ENCODE results near the gene RNASEL. TPM values are rescaled to one million over a fixed set of nuclear protein-coding genes. Genes with fewer than 3 reads are reported as not detected.

The RNASEL gene
- total and polyA plus RNA-seq, 9 of the 15 experiments (the other 6 are each of a cell fraction or from before 2014, with no cell fraction given), result 4.3 to 11.1 (median 7.2) TPM

DNA sequence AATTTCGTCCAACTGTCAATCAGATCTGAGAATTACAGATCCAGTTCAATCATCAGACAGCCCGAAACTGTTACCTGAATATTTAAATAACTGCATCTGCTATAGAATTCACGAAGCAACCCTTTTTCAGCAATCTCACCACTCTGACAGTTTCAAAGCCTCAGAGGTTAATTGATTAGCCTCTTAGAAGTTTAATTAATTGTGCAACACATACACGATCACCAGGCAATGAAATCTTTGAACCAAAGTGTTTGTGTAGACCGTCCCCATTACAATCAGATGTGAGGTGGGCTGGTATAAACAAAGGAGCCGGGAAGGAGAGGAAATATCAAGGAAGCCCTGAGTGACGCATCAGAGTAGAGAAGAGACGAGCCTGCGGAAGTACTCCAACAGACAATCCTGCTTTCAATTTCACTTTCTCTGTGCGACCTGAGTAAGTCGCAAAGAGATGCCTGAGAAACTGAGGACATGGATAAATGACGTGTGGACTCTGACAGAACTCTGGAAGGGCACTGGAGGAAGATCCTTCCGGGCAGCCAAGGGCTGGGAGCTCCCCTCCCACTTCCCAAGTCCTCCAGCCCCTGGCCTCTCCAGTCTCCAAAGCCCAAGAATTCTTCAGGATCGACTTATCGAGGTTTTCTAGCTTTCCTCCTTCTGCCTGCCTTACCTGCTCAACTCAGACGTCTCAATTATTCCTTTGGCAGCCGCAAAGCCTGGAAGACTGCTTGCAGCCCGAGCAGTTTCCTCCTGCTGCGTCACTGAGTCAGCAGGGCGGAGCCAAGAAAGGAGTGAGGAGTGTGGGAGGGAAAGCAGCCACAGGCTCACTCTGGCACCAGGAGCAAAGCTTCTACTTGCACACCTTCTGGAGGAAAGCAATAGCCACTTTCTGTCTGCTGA is at the start of gene RNASEL (continued):
- TF ChIP-seq DPF2 (IDR thresholded peaks at IDR 0.05) (peak; percentile 51; the same call in 1 of the 2 replicates), FOXA1 (IDR thresholded peaks at IDR 0.05; ENCODE audit: borderline replicate concordance) (no peak), SUPT5H (IDR thresholded peaks at IDR 0.05) (peak; percentile 88), ZNF668 (CRISPR knock-in tag; IDR thresholded peaks at IDR 0.05) (no peak), ZNF24 (IDR thresholded peaks at IDR 0.05) (no peak), DACH1 (IDR thresholded peaks at IDR 0.05; ENCODE audit: partially characterized antibody) (no peak), SPI1 (IDR thresholded peaks at IDR 0.05; ENCODE audit: borderline replicate concordance, low read depth, low read length) (peak; percentile 35; the same call in 1 of the 2 replicates), SMARCA5 (IDR thresholded peaks at IDR 0.05) (no peak), ZFP1 (CRISPR knock-in tag; IDR thresholded peaks at IDR 0.05) (no peak), HDAC8 (tag; IDR thresholded peaks at IDR 0.05) (no peak), RCOR1 (IDR thresholded peaks at IDR 0.05; ENCODE audit: borderline replicate concordance in 1 of 2, low read depth in 2 of 2, low read length in 2 of 2) (peak in 1 of 2 experiments; percentile 61; a peak in 3 of 4 replicates), MAX (CRISPR knock-in tag; IDR thresholded peaks at IDR 0.05) (0 out of 2 replicates have a peak, but pooled peaks have one; percentile 11), ZKSCAN8 (CRISPR knock-in tag; IDR thresholded peaks at IDR 0.05) (no peak; the same call in 1 of the 2 replicates), TEAD1 (CRISPR knock-in tag; IDR thresholded peaks at IDR 0.05) (0 out of 4 replicates have a peak, but pooled peaks of 1 of the 2 experiments have one; percentile 47), ZNF584 (CRISPR knock-in tag; IDR thresholded peaks at IDR 0.05; ENCODE audit: low read depth) (no peak), HIVEP1 (CRISPR knock-in tag; IDR thresholded peaks at IDR 0.05) (no peak)
- TF ChIP-seq, protein P1, sequence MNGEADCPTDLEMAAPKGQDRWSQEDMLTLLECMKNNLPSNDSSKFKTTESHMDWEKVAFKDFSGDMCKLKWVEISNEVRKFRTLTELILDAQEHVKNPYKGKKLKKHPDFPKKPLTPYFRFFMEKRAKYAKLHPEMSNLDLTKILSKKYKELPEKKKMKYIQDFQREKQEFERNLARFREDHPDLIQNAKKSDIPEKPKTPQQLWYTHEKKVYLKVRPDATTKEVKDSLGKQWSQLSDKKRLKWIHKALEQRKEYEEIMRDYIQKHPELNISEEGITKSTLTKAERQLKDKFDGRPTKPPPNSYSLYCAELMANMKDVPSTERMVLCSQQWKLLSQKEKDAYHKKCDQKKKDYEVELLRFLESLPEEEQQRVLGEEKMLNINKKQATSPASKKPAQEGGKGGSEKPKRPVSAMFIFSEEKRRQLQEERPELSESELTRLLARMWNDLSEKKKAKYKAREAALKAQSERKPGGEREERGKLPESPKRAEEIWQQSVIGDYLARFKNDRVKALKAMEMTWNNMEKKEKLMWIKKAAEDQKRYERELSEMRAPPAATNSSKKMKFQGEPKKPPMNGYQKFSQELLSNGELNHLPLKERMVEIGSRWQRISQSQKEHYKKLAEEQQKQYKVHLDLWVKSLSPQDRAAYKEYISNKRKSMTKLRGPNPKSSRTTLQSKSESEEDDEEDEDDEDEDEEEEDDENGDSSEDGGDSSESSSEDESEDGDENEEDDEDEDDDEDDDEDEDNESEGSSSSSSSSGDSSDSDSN (IDR thresholded peaks at IDR 0.05; ENCODE audit: borderline replicate concordance in 1 of 2, low read depth in 2 of 2, low read length in 2 of 2), result 0 out of 4 replicates have a peak, but pooled peaks of 1 of the 2 experiments have one; percentile 23
- TF ChIP-seq, protein P2, sequence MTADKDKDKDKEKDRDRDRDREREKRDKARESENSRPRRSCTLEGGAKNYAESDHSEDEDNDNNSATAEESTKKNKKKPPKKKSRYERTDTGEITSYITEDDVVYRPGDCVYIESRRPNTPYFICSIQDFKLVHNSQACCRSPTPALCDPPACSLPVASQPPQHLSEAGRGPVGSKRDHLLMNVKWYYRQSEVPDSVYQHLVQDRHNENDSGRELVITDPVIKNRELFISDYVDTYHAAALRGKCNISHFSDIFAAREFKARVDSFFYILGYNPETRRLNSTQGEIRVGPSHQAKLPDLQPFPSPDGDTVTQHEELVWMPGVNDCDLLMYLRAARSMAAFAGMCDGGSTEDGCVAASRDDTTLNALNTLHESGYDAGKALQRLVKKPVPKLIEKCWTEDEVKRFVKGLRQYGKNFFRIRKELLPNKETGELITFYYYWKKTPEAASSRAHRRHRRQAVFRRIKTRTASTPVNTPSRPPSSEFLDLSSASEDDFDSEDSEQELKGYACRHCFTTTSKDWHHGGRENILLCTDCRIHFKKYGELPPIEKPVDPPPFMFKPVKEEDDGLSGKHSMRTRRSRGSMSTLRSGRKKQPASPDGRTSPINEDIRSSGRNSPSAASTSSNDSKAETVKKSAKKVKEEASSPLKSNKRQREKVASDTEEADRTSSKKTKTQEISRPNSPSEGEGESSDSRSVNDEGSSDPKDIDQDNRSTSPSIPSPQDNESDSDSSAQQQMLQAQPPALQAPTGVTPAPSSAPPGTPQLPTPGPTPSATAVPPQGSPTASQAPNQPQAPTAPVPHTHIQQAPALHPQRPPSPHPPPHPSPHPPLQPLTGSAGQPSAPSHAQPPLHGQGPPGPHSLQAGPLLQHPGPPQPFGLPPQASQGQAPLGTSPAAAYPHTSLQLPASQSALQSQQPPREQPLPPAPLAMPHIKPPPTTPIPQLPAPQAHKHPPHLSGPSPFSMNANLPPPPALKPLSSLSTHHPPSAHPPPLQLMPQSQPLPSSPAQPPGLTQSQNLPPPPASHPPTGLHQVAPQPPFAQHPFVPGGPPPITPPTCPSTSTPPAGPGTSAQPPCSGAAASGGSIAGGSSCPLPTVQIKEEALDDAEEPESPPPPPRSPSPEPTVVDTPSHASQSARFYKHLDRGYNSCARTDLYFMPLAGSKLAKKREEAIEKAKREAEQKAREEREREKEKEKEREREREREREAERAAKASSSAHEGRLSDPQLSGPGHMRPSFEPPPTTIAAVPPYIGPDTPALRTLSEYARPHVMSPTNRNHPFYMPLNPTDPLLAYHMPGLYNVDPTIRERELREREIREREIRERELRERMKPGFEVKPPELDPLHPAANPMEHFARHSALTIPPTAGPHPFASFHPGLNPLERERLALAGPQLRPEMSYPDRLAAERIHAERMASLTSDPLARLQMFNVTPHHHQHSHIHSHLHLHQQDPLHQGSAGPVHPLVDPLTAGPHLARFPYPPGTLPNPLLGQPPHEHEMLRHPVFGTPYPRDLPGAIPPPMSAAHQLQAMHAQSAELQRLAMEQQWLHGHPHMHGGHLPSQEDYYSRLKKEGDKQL (CRISPR knock-in tag; IDR thresholded peaks at IDR 0.05; ENCODE audit: borderline replicate concordance), result no peak
- TF ChIP-seq, protein P3, sequence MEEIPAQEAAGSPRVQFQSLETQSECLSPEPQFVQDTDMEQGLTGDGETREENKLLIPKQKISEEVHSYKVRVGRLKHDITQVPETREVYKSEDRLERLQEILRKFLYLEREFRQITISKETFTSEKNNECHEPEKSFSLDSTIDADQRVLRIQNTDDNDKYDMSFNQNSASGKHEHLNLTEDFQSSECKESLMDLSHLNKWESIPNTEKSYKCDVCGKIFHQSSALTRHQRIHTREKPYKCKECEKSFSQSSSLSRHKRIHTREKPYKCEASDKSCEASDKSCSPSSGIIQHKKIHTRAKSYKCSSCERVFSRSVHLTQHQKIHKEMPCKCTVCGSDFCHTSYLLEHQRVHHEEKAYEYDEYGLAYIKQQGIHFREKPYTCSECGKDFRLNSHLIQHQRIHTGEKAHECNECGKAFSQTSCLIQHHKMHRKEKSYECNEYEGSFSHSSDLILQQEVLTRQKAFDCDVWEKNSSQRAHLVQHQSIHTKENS (CRISPR knock-in tag; IDR thresholded peaks at IDR 0.05), result no peak

Data from K562 (cell line).